Upper lobe of right lung (tissue), 1 donor: ENCODE measurements around the gene RALGPS1. TPM values are rescaled to one million over a fixed set of nuclear protein-coding genes. Genes with fewer than 3 reads are reported as not detected.
A peak's percentile ranks its signal among the peaks of the same experiment; 100 is the strongest.

Experiments used
- ATAC-seq: fragments of 200-7000 bp; cut with Tn5 transposase; one replicate; pipeline ENCODE4 v1.9.1; 2020; ENCODE audit warnings: mild to moderate bottlenecking, moderate library complexity
- DNase-seq: peaks from one replicate; pipeline ENCODE4 v3.0.0-alpha.2; 2020
- H3K27ac ChIP-seq: fragments of 200-600 bp; one replicate; pipeline ENCODE4 v1.8.0; 2022
- H3K27me3 ChIP-seq: fragments of 200-600 bp; one replicate; pipeline ENCODE4 v1.8.0; 2022; ENCODE audit warnings: mild to moderate bottlenecking
- H3K36me3 ChIP-seq: fragments of 200-600 bp; one replicate; pipeline ENCODE4 v1.8.0; 2022
- H3K4me1 ChIP-seq: fragments of 200-600 bp; one replicate; pipeline ENCODE4 v1.8.0; 2022
- H3K4me3 ChIP-seq: fragments of 200-600 bp; one replicate; pipeline ENCODE4 v1.8.0; 2022; ENCODE audit warnings: mild to moderate bottlenecking
- H3K9me3 ChIP-seq: fragments of 200-600 bp; one replicate; pipeline ENCODE4 v1.8.0; 2022
- intact Hi-C: fragments of 100-400 bp; cut with DNase I; formaldehyde crosslinking; loops from one replicate; pipeline ENCODE4 v1.11.0; 2022
- total RNA-seq: library from RNA; stranded (reverse); fragmentation: NEBNext Ultra II Directional; extraction: Animal tissue kit (Norgen Biotek cat#: 25700); gene quantifications from one replicate; pipeline ENCODE4 v1.2.1, GENCODE V29; 2021
- TF ChIP-seq, protein P1 (sequence below): fragments of 200-600 bp; IDR thresholded peaks from one replicate; pipeline ENCODE4 v1.8.0; 2022; ENCODE audit warnings: antibody characterized with exemption
- donor health status: DM: no; HTN: yes; CAD: no; lungs with severe emphysema.

RALGPS1 gene
- total RNA-seq, 1 donor from 2014 or later = 15.9 TPM

GRCh38 chr9:127224883-127225739 lies 310.5 kb downstream of the RALGPS1 start:
- TF ChIP-seq, protein P1, sequence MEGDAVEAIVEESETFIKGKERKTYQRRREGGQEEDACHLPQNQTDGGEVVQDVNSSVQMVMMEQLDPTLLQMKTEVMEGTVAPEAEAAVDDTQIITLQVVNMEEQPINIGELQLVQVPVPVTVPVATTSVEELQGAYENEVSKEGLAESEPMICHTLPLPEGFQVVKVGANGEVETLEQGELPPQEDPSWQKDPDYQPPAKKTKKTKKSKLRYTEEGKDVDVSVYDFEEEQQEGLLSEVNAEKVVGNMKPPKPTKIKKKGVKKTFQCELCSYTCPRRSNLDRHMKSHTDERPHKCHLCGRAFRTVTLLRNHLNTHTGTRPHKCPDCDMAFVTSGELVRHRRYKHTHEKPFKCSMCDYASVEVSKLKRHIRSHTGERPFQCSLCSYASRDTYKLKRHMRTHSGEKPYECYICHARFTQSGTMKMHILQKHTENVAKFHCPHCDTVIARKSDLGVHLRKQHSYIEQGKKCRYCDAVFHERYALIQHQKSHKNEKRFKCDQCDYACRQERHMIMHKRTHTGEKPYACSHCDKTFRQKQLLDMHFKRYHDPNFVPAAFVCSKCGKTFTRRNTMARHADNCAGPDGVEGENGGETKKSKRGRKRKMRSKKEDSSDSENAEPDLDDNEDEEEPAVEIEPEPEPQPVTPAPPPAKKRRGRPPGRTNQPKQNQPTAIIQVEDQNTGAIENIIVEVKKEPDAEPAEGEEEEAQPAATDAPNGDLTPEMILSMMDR = no peak
- peak; percentile 98 for DNase-seq
- no peaks in the 10 kb centered on the region for H3K9me3 ChIP-seq
- peaks cover 3% of the 10 kb centered on the region for H3K4me1 ChIP-seq
- H3K36me3 ChIP-seq = no peaks in the 10 kb centered on the region
- intact Hi-C loops = no loop called here
- peak overlapping the region; percentile 67 for H3K4me3 ChIP-seq
- H3K27me3 ChIP-seq = no peaks in the 10 kb centered on the region
- ATAC-seq = peak; percentile 95
- peak overlapping the region; percentile 51 for H3K27ac ChIP-seq

- no peak overlapping the region for H3K27ac ChIP-seq
- DNase-seq (no peak), ATAC-seq (no peak)
- no peaks in the 10 kb centered on the region for H3K9me3 ChIP-seq
- H3K36me3 ChIP-seq = no peaks in the 10 kb centered on the region
- intact Hi-C loops = no loop called here
- TF ChIP-seq, protein P1 = no peak
- peaks cover 3% of the 10 kb centered on the region for H3K4me1 ChIP-seq
- peak overlapping the region; percentile 67 for H3K4me3 ChIP-seq
- no peaks in the 10 kb centered on the region for H3K27me3 ChIP-seq
Measured at GRCh38 chr9:127225801-127226625, 311.4 kb downstream of the RALGPS1 start.

- no peak overlapping the region for H3K4me3 ChIP-seq
- H3K9me3 ChIP-seq = no peaks in the 10 kb centered on the region
- no peaks in the 10 kb centered on the region for H3K27me3 ChIP-seq
- H3K27ac ChIP-seq = no peak overlapping the region
- ATAC-seq (no peak), DNase-seq (no peak)
- intact Hi-C loops = no loop called here
- TF ChIP-seq, protein P1 = no peak
- no peaks in the 10 kb centered on the region for H3K36me3 ChIP-seq
- H3K4me1 ChIP-seq = peaks cover 3% of the 10 kb centered on the region
Measured at GRCh38 chr9:127229691-127230417, 315.3 kb downstream of the RALGPS1 start.

- no peaks in the 10 kb centered on the region for H3K4me1 ChIP-seq
Measured at GRCh38 chr9:127231666-127232065, 317.1 kb downstream of the RALGPS1 start.

More at GRCh38 chr9:127231666-127232065, 317.1 kb downstream of the RALGPS1 start:
- intact Hi-C loops = no loop called here
- H3K36me3 ChIP-seq = no peaks in the 10 kb centered on the region
- ATAC-seq (no peak), DNase-seq (no peak)
- no peak overlapping the region for H3K27ac ChIP-seq
- no peaks in the 10 kb centered on the region for H3K9me3 ChIP-seq
- TF ChIP-seq, protein P1 = no peak
- no peak overlapping the region for H3K4me3 ChIP-seq
- H3K27me3 ChIP-seq = no peaks in the 10 kb centered on the region
